Measurements from ENCODE around the gene APLP1.
"Not testable (repeated sequence)": the region's sequence is repeated elsewhere in the genome, so short reads cannot be mapped to it uniquely, and the experiment has no call there.

Gene APLP1

DNA sequence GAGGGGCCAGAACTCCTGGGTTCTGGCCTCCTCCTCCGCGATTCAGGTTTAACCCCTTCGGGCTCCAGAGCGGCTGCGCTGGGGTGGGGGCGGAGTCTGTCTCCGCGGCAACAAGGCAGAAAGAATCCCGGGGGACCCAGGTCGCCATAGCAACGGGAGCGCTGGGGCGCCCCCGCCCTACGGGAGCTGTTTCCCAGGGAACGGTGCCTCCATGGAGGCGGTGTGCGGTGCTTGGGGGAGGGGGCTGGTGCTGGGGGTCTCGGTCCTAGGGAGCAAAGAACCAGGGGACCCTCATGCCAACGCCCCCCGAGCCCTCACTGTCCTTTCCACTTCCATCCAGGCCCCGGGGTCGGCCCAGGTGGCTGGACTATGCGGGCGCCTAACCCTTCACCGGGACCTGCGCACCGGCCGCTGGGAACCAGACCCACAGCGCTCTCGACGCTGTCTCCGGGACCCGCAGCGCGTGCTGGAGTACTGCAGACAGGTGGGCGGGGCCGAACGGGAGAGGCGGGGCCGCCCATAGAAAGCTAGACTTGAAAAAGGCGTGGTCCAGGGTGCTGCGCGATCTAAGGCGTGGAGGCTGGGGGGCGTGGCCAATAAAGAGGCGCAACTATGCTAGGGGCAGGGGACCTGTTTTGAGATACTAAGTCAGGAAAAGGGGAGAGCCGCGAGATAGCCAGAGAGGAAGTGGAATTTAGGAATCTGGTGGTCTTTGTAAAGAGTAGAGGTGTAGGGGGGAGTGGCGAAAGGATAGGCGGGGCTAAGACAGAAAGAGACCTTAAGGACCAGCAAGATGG lies 1.2 kb downstream of the APLP1 start:
- ATAC-seq (ENCODE audit: insufficient read depth, low read depth) (no peak), DNase-seq (peak; percentile 20)
- Histone ChIP-seq H3K9ac (ENCODE audit: low read depth, low read length) (no peak overlapping the region; the same call in 1 of the 2 replicates), H3K4me1 (ENCODE audit: insufficient read depth, low read length) (peaks cover 13% of the 10 kb centered on the region), H3K9me3 (ENCODE audit: insufficient read depth, low read length, severe bottlenecking) (no peaks in the 10 kb centered on the region), H3K36me3 (ENCODE audit: insufficient read depth, low read length) (no peaks in the 10 kb centered on the region), H3K27me3 (ENCODE audit: insufficient read depth, low read length, poor library complexity) (peaks cover 14% of the 10 kb centered on the region), H2AFZ (ENCODE audit: low read depth, low read length) (no peak overlapping the region), H3K27ac (ENCODE audit: low read length) (no peak overlapping the region), H4K20me1 (ENCODE audit: insufficient read depth, low read length) (no peaks in the 10 kb centered on the region; the same call in 1 of the 2 replicates), H3K4me2 (ENCODE audit: insufficient read depth, low read length) (0 out of 2 replicates have a peak overlapping the region, but pooled peaks have one; percentile 58), H3K4me3 (ENCODE audit: low read depth in 1 of 2, low read length in 2 of 2) (no peak overlapping the region), H3K79me2 (ENCODE audit: insufficient read depth, low read length) (no peaks in the 10 kb centered on the region)
- no peak for TF ChIP-seq EZH2 (IDR thresholded peaks at IDR 0.05; ENCODE audit: borderline replicate concordance, low read depth, low read length, severe bottlenecking)
- TF ChIP-seq, protein P1, sequence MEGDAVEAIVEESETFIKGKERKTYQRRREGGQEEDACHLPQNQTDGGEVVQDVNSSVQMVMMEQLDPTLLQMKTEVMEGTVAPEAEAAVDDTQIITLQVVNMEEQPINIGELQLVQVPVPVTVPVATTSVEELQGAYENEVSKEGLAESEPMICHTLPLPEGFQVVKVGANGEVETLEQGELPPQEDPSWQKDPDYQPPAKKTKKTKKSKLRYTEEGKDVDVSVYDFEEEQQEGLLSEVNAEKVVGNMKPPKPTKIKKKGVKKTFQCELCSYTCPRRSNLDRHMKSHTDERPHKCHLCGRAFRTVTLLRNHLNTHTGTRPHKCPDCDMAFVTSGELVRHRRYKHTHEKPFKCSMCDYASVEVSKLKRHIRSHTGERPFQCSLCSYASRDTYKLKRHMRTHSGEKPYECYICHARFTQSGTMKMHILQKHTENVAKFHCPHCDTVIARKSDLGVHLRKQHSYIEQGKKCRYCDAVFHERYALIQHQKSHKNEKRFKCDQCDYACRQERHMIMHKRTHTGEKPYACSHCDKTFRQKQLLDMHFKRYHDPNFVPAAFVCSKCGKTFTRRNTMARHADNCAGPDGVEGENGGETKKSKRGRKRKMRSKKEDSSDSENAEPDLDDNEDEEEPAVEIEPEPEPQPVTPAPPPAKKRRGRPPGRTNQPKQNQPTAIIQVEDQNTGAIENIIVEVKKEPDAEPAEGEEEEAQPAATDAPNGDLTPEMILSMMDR (IDR thresholded peaks at IDR 0.05; ENCODE audit: borderline replicate concordance, extremely low read depth, low read length, poor library complexity, severe bottlenecking) = no peak

DNA sequence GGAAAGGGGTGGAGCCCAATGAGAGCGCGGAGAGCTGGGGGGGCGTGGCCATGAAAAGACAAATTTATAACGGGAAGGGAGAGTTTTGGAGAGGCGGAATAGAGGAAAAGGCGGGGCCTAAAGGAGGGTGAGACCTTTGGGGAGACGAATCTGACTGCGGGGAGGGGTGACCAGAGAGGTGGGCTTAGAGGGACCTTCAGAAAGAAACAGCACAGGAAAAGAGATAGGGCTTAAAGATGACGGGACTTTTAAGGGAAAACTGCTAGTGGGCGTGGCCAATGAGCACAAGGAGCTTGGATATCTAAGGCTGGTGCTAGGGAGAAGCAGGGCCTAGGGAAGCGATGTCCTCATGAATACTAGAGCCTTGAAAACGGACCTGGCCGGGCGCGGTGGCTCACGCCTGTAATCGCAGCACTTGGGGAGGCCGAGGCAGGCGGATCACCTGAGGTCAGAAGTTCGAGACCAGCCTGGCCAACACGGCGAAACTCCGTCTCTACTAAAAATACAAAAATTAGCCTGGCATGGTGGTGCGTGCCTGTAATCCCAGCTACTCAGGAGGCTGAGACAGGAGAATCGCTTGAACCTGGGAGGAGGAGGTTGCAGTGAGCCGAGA lies 1.9 kb downstream of the APLP1 start:
- H3K36me3 ChIP-seq (ENCODE audit: insufficient read depth, low read length); ATAC-seq (ENCODE audit: insufficient read depth, low read depth); DNase-seq; H3K27ac ChIP-seq (ENCODE audit: low read length); H3K9ac ChIP-seq (ENCODE audit: low read depth, low read length); H3K4me2 ChIP-seq (ENCODE audit: insufficient read depth, low read length); H3K4me3 ChIP-seq (ENCODE audit: low read depth in 1 of 2, low read length in 2 of 2); H3K79me2 ChIP-seq (ENCODE audit: insufficient read depth, low read length); H2AFZ ChIP-seq (ENCODE audit: low read depth, low read length); H4K20me1 ChIP-seq (ENCODE audit: insufficient read depth, low read length); H3K9me3 ChIP-seq (ENCODE audit: insufficient read depth, low read length, severe bottlenecking): not testable (repeated sequence)
- Histone ChIP-seq H3K4me1 (ENCODE audit: insufficient read depth, low read length) (peaks cover 13% of the 10 kb centered on the region), H3K27me3 (ENCODE audit: insufficient read depth, low read length, poor library complexity) (peaks cover 14% of the 10 kb centered on the region)

DNA sequence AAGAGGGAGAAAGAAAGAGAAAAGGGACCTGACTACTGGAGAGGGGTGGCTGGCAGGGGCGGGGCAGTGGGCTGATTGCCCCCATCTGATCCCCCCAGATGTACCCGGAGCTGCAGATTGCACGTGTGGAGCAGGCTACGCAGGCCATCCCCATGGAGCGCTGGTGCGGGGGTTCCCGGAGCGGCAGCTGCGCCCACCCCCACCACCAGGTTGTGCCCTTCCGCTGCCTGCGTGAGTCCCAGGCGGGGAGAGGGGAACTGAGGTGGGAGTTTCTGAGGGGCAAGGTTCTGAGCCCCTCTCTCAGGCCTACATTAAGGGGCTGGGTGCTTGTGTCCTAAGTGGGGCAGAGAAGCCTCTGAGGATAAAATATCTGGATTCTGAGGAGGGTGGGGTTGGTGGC lies 2.4 kb downstream of the APLP1 start:
- Histone ChIP-seq H4K20me1 (ENCODE audit: insufficient read depth, low read length) (no peaks in the 10 kb centered on the region; the same call in 1 of the 2 replicates), H3K9ac (ENCODE audit: low read depth, low read length) (no peak overlapping the region), H3K27me3 (ENCODE audit: insufficient read depth, low read length, poor library complexity) (peaks cover 14% of the 10 kb centered on the region), H3K36me3 (ENCODE audit: insufficient read depth, low read length) (no peaks in the 10 kb centered on the region), H3K9me3 (ENCODE audit: insufficient read depth, low read length, severe bottlenecking) (no peaks in the 10 kb centered on the region), H3K27ac (ENCODE audit: low read length) (no peak overlapping the region), H3K79me2 (ENCODE audit: insufficient read depth, low read length) (no peaks in the 10 kb centered on the region), H3K4me1 (ENCODE audit: insufficient read depth, low read length) (peaks cover 13% of the 10 kb centered on the region), H2AFZ (ENCODE audit: low read depth, low read length) (no peak overlapping the region), H3K4me2 (ENCODE audit: insufficient read depth, low read length) (no peak overlapping the region), H3K4me3 (ENCODE audit: low read depth in 1 of 2, low read length in 2 of 2) (no peak overlapping the region)
- DNase-seq (no peak), ATAC-seq (ENCODE audit: insufficient read depth, low read depth) (no peak)
- TF ChIP-seq EZH2 (IDR thresholded peaks at IDR 0.05; ENCODE audit: borderline replicate concordance, low read depth, low read length, severe bottlenecking) = no peak
- TF ChIP-seq, protein P1 (IDR thresholded peaks at IDR 0.05; ENCODE audit: borderline replicate concordance, extremely low read depth, low read length, poor library complexity, severe bottlenecking) = peak; percentile 19

DNA sequence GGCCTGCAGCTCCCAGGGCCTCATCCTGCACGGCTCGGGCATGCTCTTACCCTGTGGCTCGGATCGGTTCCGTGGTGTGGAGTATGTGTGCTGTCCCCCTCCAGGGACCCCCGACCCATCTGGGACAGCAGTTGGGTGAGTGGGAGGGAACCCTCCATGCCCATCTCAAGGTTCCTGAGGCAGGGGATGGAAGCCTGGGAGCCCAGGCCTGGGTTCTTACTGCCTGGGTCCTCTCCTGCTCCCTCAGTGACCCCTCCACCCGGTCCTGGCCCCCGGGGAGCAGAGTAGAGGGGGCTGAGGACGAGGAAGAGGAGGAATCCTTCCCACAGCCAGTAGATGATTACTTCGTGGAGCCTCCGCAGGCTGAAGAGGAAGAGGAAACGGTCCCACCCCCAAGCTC lies 3.2 kb downstream of the APLP1 start:
- Histone ChIP-seq H2AFZ (ENCODE audit: low read depth, low read length) (no peak overlapping the region), H3K27me3 (ENCODE audit: insufficient read depth, low read length, poor library complexity) (peaks cover 14% of the 10 kb centered on the region), H3K4me1 (ENCODE audit: insufficient read depth, low read length) (peaks cover 13% of the 10 kb centered on the region), H3K27ac (ENCODE audit: low read length) (no peak overlapping the region), H3K4me3 (ENCODE audit: low read depth in 1 of 2, low read length in 2 of 2) (no peak overlapping the region), H3K4me2 (ENCODE audit: insufficient read depth, low read length) (no peak overlapping the region), H3K36me3 (ENCODE audit: insufficient read depth, low read length) (no peaks in the 10 kb centered on the region), H3K79me2 (ENCODE audit: insufficient read depth, low read length) (no peaks in the 10 kb centered on the region), H3K9ac (ENCODE audit: low read depth, low read length) (no peak overlapping the region), H3K9me3 (ENCODE audit: insufficient read depth, low read length, severe bottlenecking) (no peaks in the 10 kb centered on the region), H4K20me1 (ENCODE audit: insufficient read depth, low read length) (no peaks in the 10 kb centered on the region; the same call in 1 of the 2 replicates)
- TF ChIP-seq EZH2 (IDR thresholded peaks at IDR 0.05; ENCODE audit: borderline replicate concordance, low read depth, low read length, severe bottlenecking) = no peak
- DNase-seq (no peak), ATAC-seq (ENCODE audit: insufficient read depth, low read depth) (no peak)
